Stomach (tissue), 4 donors: Measurements from ENCODE around the gene CFAP52.

ENCODE experiments used
- CTCF ChIP-seq, 7 experiments: fragments of 450-650 bp in 4 of 7; fragments of 200-600 bp in 3 of 7; sonication (generic) in 3 of 7; IDR thresholded peaks; one replicate each; pipeline ENCODE4 v1.5.1; 2016 to 2019; ENCODE audit warnings: antibody characterized with exemption in 7 of 7, control low read depth in 2 of 7, mild to moderate bottlenecking in 1 of 7
- EP300 ChIP-seq: sonication (generic); formaldehyde crosslinking; IDR thresholded peaks from one replicate; pipeline ENCODE4 v1.6.1; 2017; ENCODE audit warnings: antibody characterized with exemption
- POLR2A ChIP-seq, 4 donors: fragments of 450-650 bp; IDR thresholded peaks; one replicate each; pipeline ENCODE4 v1.6.1; 2016; ENCODE audit warnings: antibody characterized with exemption in 4 of 4, control low read depth in 2 of 4, mild to moderate bottlenecking in 1 of 4, moderate library complexity in 1 of 4

- TF ChIP-seq CTCF (IDR thresholded peaks at IDR 0.05) = no peak
- TF ChIP-seq EP300 = no peak
- TF ChIP-seq POLR2A (IDR thresholded peaks at IDR 0.05) = no peak
These were observed 32.2 kb upstream of the CFAP52 start for GRCh38 chr17:9544221-9544620.
